IPS DF 6.9 (cell line): ENCODE measurements around the gene CCDC85C.

Source experiments
- DNase-seq: peaks from one replicate; pipeline ENCODE4 v3.0.0-alpha.2; 2013; ENCODE audit warnings: low read depth, low spot score
- H3K27ac ChIP-seq: one replicate; pipeline ENCODE4 v1.5.1; 2013; ENCODE audit warnings: low read length, control low read depth
- H3K27me3 ChIP-seq: 2 replicates; pipeline ENCODE4 v1.6.1; 2013; ENCODE audit warnings: mild to moderate bottlenecking, low read length; ENCODE audit not compliant: control insufficient read depth, insufficient read depth
- H3K36me3 ChIP-seq: 2 replicates; pipeline ENCODE4 v1.6.1; 2013; ENCODE audit warnings: low read length; ENCODE audit not compliant: control insufficient read depth, insufficient read depth
- H3K4me1 ChIP-seq: 2 replicates; pipeline ENCODE4 v1.6.1; 2013; ENCODE audit warnings: low read length; ENCODE audit not compliant: control insufficient read depth, insufficient read depth
- H3K4me3 ChIP-seq: 2 replicates; pipeline ENCODE4 v1.5.1; 2013; ENCODE audit warnings: mild to moderate bottlenecking, low read length
- H3K9me3 ChIP-seq: 2 replicates; pipeline ENCODE4 v1.6.1; 2013; ENCODE audit warnings: low read length, inconsistent platforms; ENCODE audit not compliant: control insufficient read depth, insufficient read depth
- WGBS: extraction: QIAGEN DNeasy Blood & Tissue Kit; methylation state at CpG from one replicate; pipeline ENCODE4 v1.1.7; 2013; ENCODE audit warnings: mixed read lengths, missing lambda C conversion rate; ENCODE audit not compliant: insufficient read length, insufficient coverage; 5-methylcytosine and 5-hydroxymethylcytosine counted together

CCDC85C gene

GRCh38 chr14:99451234-99451633 is 152.8 kb downstream of the CCDC85C start:
- Histone ChIP-seq H3K4me3 (no peak overlapping the region), H3K27me3 (no peaks in the 10 kb centered on the region), H3K36me3 (no peaks in the 10 kb centered on the region), H3K27ac (no peak overlapping the region), H3K4me1 (no peaks in the 10 kb centered on the region), H3K9me3 (no peaks in the 10 kb centered on the region)
- WGBS = no CpG with 5 or more reads among the region's 5 CpGs
- no peak for DNase-seq

GRCh38 chr14:99450266-99450665 is 153.7 kb downstream of the CCDC85C start:
- no peaks in the 10 kb centered on the region for H3K27me3 ChIP-seq
- DNase-seq = no peak
- no peak overlapping the region for H3K4me3 ChIP-seq
- no peaks in the 10 kb centered on the region for H3K9me3 ChIP-seq
- WGBS = no CpG with 5 or more reads among the region's 3 CpGs
- H3K36me3 ChIP-seq = no peaks in the 10 kb centered on the region
- H3K4me1 ChIP-seq = no peaks in the 10 kb centered on the region
- H3K27ac ChIP-seq = no peak overlapping the region
